GM12878 (cell line): Measurements from ENCODE around the gene RRAD. TPM values are rescaled to one million over a fixed set of nuclear protein-coding genes. Genes with fewer than 3 reads are reported as not detected.

Source experiments
- ATAC-seq: fragments of 200-7000 bp; cut with Tn5 transposase; 3 replicates; pipeline ENCODE4 v1.9.1; 2020; ENCODE audit warnings: mild to moderate bottlenecking, moderate library complexity
- BruUV-seq: library from RNA; stranded (reverse); fragments of 400-500 nt; replicated peaks from 2 replicates; lab custom pipeline; 2021; lab: Mats Ljungman, UMichigan
- CTCF ChIA-PET: fragments of 300-600 bp; sonication (Branson Sonifier 250); formaldehyde crosslinking; extraction: SDS; loops from one replicate; lab custom pipeline; 2021; ENCODE audit warnings: inconsistent platforms; lab: Yijun Ruan, JAX
- POLR2A ChIA-PET: fragments of 350-600 bp; formaldehyde crosslinking; extraction: SDS; loops from one replicate; lab custom pipeline; 2021; ENCODE audit warnings: inconsistent platforms; lab: Charles Lee
- RAD21 ChIA-PET: fragments of 300-600 bp; sonication (Branson Sonifier 250); formaldehyde crosslinking; loops from one replicate; lab custom pipeline; 2023; ENCODE audit warnings: antibody characterized with exemption; ENCODE audit not compliant: unreplicated experiment; lab: Charles Lee
- SMC1A ChIA-PET: fragments of 300-600 bp; sonication (Branson Sonifier 250); formaldehyde crosslinking; loops from one replicate; lab custom pipeline; 2023; ENCODE audit not compliant: unreplicated experiment, uncharacterized antibody; lab: Charles Lee
- DNase-seq: peaks from one replicate; pipeline ENCODE4 v3.0.0-alpha.2; 2011; ENCODE audit warnings: low read depth, low spot score
- FAIRE-seq: peaks from 3 replicates; lab custom pipeline; 2011; peaks lifted over from hg19 to GRCh38; lab: Jason Lieb, UNC
- H2AFZ ChIP-seq: 2 replicates; pipeline ENCODE4 v1.6.0; 2011; ENCODE audit warnings: low read depth, low read length, control low read depth; ENCODE audit not compliant: control insufficient read depth
- H3K27ac ChIP-seq: 2 replicates; pipeline ENCODE4 v1.5.1; 2011; ENCODE audit warnings: control low read depth; ENCODE audit not compliant: control insufficient read depth, insufficient read depth
- H3K27me3 ChIP-seq, 2 experiments: replicated peaks in 1 of 2; 2 replicates each; pipeline versions ENCODE4 v1.6.0 to v1.6.1; 2011; ENCODE audit warnings: low read length in 1 of 2; ENCODE audit not compliant: control insufficient read depth in 2 of 2, insufficient read depth in 2 of 2
- H3K36me3 ChIP-seq, 2 experiments: 2 replicates each; pipeline ENCODE4 v1.5.1; 2011; ENCODE audit warnings: low read length in 1 of 2; ENCODE audit not compliant: control insufficient read depth in 2 of 2, insufficient read depth in 2 of 2
- H3K4me1 ChIP-seq: 2 replicates; pipeline ENCODE4 v1.6.1; 2011; ENCODE audit warnings: mild to moderate bottlenecking, low read length, moderate library complexity, mixed read lengths; ENCODE audit not compliant: control insufficient read depth, insufficient read depth
- H3K4me2 ChIP-seq: 2 replicates; pipeline ENCODE4 v1.6.0; 2011; ENCODE audit warnings: control low read depth; ENCODE audit not compliant: control insufficient read depth, insufficient read depth
- H3K4me3 ChIP-seq: fragments of 200-600 bp; sonication (generic); 2 replicates; pipeline ENCODE4 v1.5.1; 2016
- H3K79me2 ChIP-seq: 2 replicates; pipeline ENCODE4 v1.6.0; 2011; ENCODE audit warnings: low read length; ENCODE audit not compliant: control insufficient read depth, insufficient read depth
- H3K9ac ChIP-seq: 2 replicates; pipeline ENCODE4 v1.8.0; 2011; ENCODE audit warnings: low read length, control low read depth, mixed read lengths; ENCODE audit not compliant: control insufficient read depth, insufficient read depth
- H3K9me3 ChIP-seq: replicated peaks from 3 replicates; pipeline ENCODE4 v1.5.1; 2011; ENCODE audit warnings: mild to moderate bottlenecking, low read length; ENCODE audit not compliant: control insufficient read depth, insufficient read depth
- H4K20me1 ChIP-seq: 2 replicates; pipeline ENCODE4 v1.6.0; 2011; ENCODE audit not compliant: control insufficient read depth, insufficient read depth
- BMI1 ChIP-seq: fragments of 450-650 bp; IDR thresholded peaks from 2 replicates; pipeline ENCODE4 v1.6.1; 2016; ENCODE audit warnings: mild to moderate bottlenecking, moderate library complexity, borderline replicate concordance
- E4F1 ChIP-seq: fragments of 450-650 bp; IDR thresholded peaks from 2 replicates; pipeline ENCODE4 v1.6.1; 2018; ENCODE audit warnings: borderline replicate concordance, mild to moderate bottlenecking; ENCODE audit not compliant: partially characterized antibody
- MEF2A ChIP-seq: IDR thresholded peaks from 2 replicates; pipeline ENCODE4 v1.6.1; 2011; ENCODE audit warnings: low read depth, mild to moderate bottlenecking, low read length, moderate library complexity; ENCODE audit not compliant: insufficient read depth
- MTA3 ChIP-seq: IDR thresholded peaks from 2 replicates; pipeline ENCODE4 v1.6.1; 2012; ENCODE audit warnings: low read length, inconsistent platforms, borderline replicate concordance
- TCF3 ChIP-seq: IDR thresholded peaks from 2 replicates; pipeline ENCODE4 v1.6.1; 2012; ENCODE audit warnings: low read depth, mild to moderate bottlenecking, low read length, borderline replicate concordance; ENCODE audit not compliant: insufficient read depth
- ZNF274 ChIP-seq: IDR thresholded peaks from one replicate; pipeline ENCODE4 v1.8.0; 2011; ENCODE audit not compliant: insufficient read length, insufficient read depth
- WGBS: methylation state at CpG from one replicate; pipeline ENCODE4 v1.1.6; 2016; ENCODE audit warnings: low lambda C conversion rate; ENCODE audit not compliant: insufficient replicate concordance, insufficient coverage; ENCODE audit errors: missing lambda C conversion rate; 5-methylcytosine and 5-hydroxymethylcytosine counted together
- in situ Hi-C: fragments of 300-500 bp; cut with MboI; formaldehyde crosslinking; loops from 9 replicates; pipeline ENCODE4 v1.14.3; 2018; ENCODE audit warnings: mixed read lengths
- intact Hi-C: fragments of 100-400 bp; cut with micrococcal nuclease; formaldehyde crosslinking; loops from one replicate; pipeline ENCODE4 v1.14.2; 2022; ENCODE audit not compliant: unreplicated experiment
- polyA plus RNA-seq, 11 experiments: library from polyadenylated mRNA; depleted of rRNA in 4 of 11; unstranded in 6 of 11; stranded (reverse) in 5 of 11; fragments of >200 nt; fragmentation: Nextera tagmentation in 4 of 11; fragmentation: Illumina TruSeq in 1 of 11; extraction: Ambion mirVana in 4 of 11; extraction: Trizol in 1 of 11; gene quantifications; 1 replicate in 1 of 11; 2 replicates in 10 of 11; pipeline versions ENCODE4 v1.2.1 to v1.2.3, GENCODE V29; 2011 to 2016; ENCODE audit warnings: inconsistent platforms in 2 of 11, missing spikeins in 2 of 11, low read depth in 1 of 11
- total RNA-seq, 4 experiments: library from RNA; depleted of rRNA in 3 of 4; stranded (reverse); fragments of >200 nt in 3 of 4; fragmentation: Illumina TruSeq in 1 of 4; extraction: Trizol in 1 of 4; gene quantifications; 2 replicates each; pipeline versions ENCODE4 v1.2.1 to v1.2.3, GENCODE V29; 2013 to 2021

The RRAD gene
- total and polyA plus RNA-seq, 10 of the 15 experiments (the other 5 are each of a cell fraction or from before 2014, with no cell fraction given): 0.11 to 8.5 (median 2.8) TPM

DNA sequence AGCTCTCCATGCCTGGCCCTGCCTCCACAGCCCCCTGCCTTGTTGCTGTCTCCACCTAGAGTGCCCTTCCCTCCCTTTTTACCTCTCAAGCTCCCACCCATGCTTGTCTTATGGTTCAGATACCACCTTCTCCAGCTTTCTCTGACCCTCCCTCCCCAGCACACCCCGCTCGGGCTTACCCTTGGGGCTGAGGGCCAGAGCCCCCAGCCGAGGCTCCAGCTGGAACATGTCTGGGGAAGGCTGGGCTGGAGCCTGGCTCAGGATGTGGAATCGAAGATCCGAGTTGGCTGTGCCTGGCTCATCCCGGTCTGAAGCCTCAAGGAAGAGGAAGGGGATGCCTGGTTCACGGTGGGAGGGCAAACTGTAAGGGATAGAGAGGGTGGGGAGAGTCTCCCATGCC, 10.3 kb downstream of the RRAD start:
- intact Hi-C loops (no loop called here), in situ Hi-C loops (no loop called here)
- 20% methylated on average over 7 of the region's 7 CpGs for WGBS
- Histone ChIP-seq H3K27me3 (peaks cover 0 to 3% of the 10 kb centered on the region in 2 experiments; a peak in 1 of 4 replicates), H3K4me3 (no peak overlapping the region), H3K4me2 (no peak overlapping the region), H3K9ac (no peak overlapping the region), H3K27ac (no peak overlapping the region), H3K79me2 (no peaks in the 10 kb centered on the region), H3K9me3 (no peaks in the 10 kb centered on the region), H3K4me1 (no peaks in the 10 kb centered on the region), H3K36me3 (no peaks in the 10 kb centered on the region), H2AFZ (no peak overlapping the region), H4K20me1 (no peaks in the 10 kb centered on the region)
- no peak for TF ChIP-seq ZNF274
- no peak for TF ChIP-seq E4F1
- TF ChIP-seq MEF2A: no peak
- TF ChIP-seq BMI1: no peak
- no peak for TF ChIP-seq MTA3
- no peak for TF ChIP-seq TCF3
- ATAC-seq (no peak), FAIRE-seq (no peak), DNase-seq (no peak)
- RAD21 ChIA-PET: no interaction called here
- CTCF ChIA-PET: interaction anchor here (1.0 kb wide), 1 partner anchor 20 kb away, joined by 3 read pairs; no protein-coding TSS in a partner anchor
- SMC1A ChIA-PET: no interaction called here
- no TSS peak for BruUV-seq
- POLR2A ChIA-PET: no interaction called here
